ENCODE data around the gene C9orf57.

The C9orf57 gene

GRCh38 chr9:72046630-72047456 is 13.6 kb downstream of the C9orf57 start:
- Histone ChIP-seq H3K4me3 (IDR thresholded peaks at IDR 0.05; ENCODE audit: insufficient read depth, low read depth, low read length) (no peak overlapping the region), H3K4me2 (no peak overlapping the region), H3K9ac (no peak overlapping the region), H3K79me2 (ENCODE audit: insufficient read depth, low read depth) (no peaks in the 10 kb centered on the region), H3K27me3 (ENCODE audit: insufficient read depth, low read depth) (no peaks in the 10 kb centered on the region), H2AFZ (ENCODE audit: low read depth) (no peak overlapping the region), H3K36me3 (ENCODE audit: insufficient read depth) (no peaks in the 10 kb centered on the region), H4K20me1 (ENCODE audit: insufficient read depth) (no peaks in the 10 kb centered on the region), H3K4me1 (ENCODE audit: low read depth, poor library complexity, severe bottlenecking) (no peaks in the 10 kb centered on the region), H3K27ac (no peak overlapping the region)
- no peak for TF ChIP-seq CTCF (conservative IDR thresholded peaks at IDR 0.05; ENCODE audit: low read depth, low read length)

GRCh38 chr9:72044095-72044494 is 16.3 kb downstream of the C9orf57 start:
- no peaks in the 10 kb centered on the region for H3K79me2 ChIP-seq (ENCODE audit: insufficient read depth, low read depth)
- H3K36me3 ChIP-seq (ENCODE audit: insufficient read depth), result no peaks in the 10 kb centered on the region
- no peak overlapping the region for H2AFZ ChIP-seq (ENCODE audit: low read depth)
- H3K4me2 ChIP-seq, result no peak overlapping the region
- no peak overlapping the region for H3K27ac ChIP-seq
- no peaks in the 10 kb centered on the region for H4K20me1 ChIP-seq (ENCODE audit: insufficient read depth)
- no peak for TF ChIP-seq CTCF (conservative IDR thresholded peaks at IDR 0.05; ENCODE audit: low read depth, low read length)
- no peaks in the 10 kb centered on the region for H3K27me3 ChIP-seq (ENCODE audit: insufficient read depth, low read depth)
- no peaks in the 10 kb centered on the region for H3K4me1 ChIP-seq (ENCODE audit: low read depth, poor library complexity, severe bottlenecking)
- no peak overlapping the region for H3K4me3 ChIP-seq (IDR thresholded peaks at IDR 0.05; ENCODE audit: insufficient read depth, low read depth, low read length)
- no peak overlapping the region for H3K9ac ChIP-seq

GRCh38 chr9:72043576-72043975 is 16.8 kb downstream of the C9orf57 start:
- Histone ChIP-seq H3K27ac (no peak overlapping the region), H3K4me3 (IDR thresholded peaks at IDR 0.05; ENCODE audit: insufficient read depth, low read depth, low read length) (no peak overlapping the region), H3K4me2 (no peak overlapping the region), H3K9ac (no peak overlapping the region), H3K36me3 (ENCODE audit: insufficient read depth) (no peaks in the 10 kb centered on the region), H3K4me1 (ENCODE audit: low read depth, poor library complexity, severe bottlenecking) (no peaks in the 10 kb centered on the region), H3K79me2 (ENCODE audit: insufficient read depth, low read depth) (no peaks in the 10 kb centered on the region), H3K27me3 (ENCODE audit: insufficient read depth, low read depth) (no peaks in the 10 kb centered on the region), H4K20me1 (ENCODE audit: insufficient read depth) (no peaks in the 10 kb centered on the region), H2AFZ (ENCODE audit: low read depth) (no peak overlapping the region)
- no peak for TF ChIP-seq CTCF (conservative IDR thresholded peaks at IDR 0.05; ENCODE audit: low read depth, low read length)

- no peaks in the 10 kb centered on the region for H4K20me1 ChIP-seq (ENCODE audit: insufficient read depth)
Observed at GRCh38 chr9:72042928-72043327, 17.5 kb downstream of the C9orf57 start.

More at GRCh38 chr9:72042928-72043327, 17.5 kb downstream of the C9orf57 start:
- no peak for TF ChIP-seq CTCF (conservative IDR thresholded peaks at IDR 0.05; ENCODE audit: low read depth, low read length)
- H3K9ac ChIP-seq, result no peak overlapping the region
- no peaks in the 10 kb centered on the region for H3K79me2 ChIP-seq (ENCODE audit: insufficient read depth, low read depth)
- no peaks in the 10 kb centered on the region for H3K4me1 ChIP-seq (ENCODE audit: low read depth, poor library complexity, severe bottlenecking)
- no peak overlapping the region for H2AFZ ChIP-seq (ENCODE audit: low read depth)
- H3K27ac ChIP-seq, result no peak overlapping the region
- no peak overlapping the region for H3K4me2 ChIP-seq
- H3K36me3 ChIP-seq (ENCODE audit: insufficient read depth), result no peaks in the 10 kb centered on the region
- no peak overlapping the region for H3K4me3 ChIP-seq (IDR thresholded peaks at IDR 0.05; ENCODE audit: insufficient read depth, low read depth, low read length)
- H3K27me3 ChIP-seq (ENCODE audit: insufficient read depth, low read depth), result no peaks in the 10 kb centered on the region
